Subcutaneous abdominal adipose tissue (tissue), 5 donors: ENCODE measurements around the gene TMTC4.
"Not testable (repeated sequence)": the region's sequence is repeated elsewhere in the genome, so short reads cannot be mapped to it uniquely, and the experiment has no call there.

ENCODE experiments used
- H3K27ac ChIP-seq: one replicate; pipeline ENCODE4 v1.7.0; 2013; ENCODE audit warnings: low read depth, mild to moderate bottlenecking, inconsistent platforms, low read length, moderate library complexity
- H3K27me3 ChIP-seq, 5 donors: one replicate each; pipeline ENCODE4 v1.7.0; 2013; ENCODE audit warnings: low read length in 5 of 5, inconsistent platforms in 1 of 5; ENCODE audit not compliant: control insufficient read depth in 5 of 5, insufficient read depth in 4 of 5
- H3K36me3 ChIP-seq, 5 donors: one replicate each; pipeline ENCODE4 v1.7.0; 2013; ENCODE audit warnings: low read length in 5 of 5; ENCODE audit not compliant: control insufficient read depth in 5 of 5, insufficient read depth in 5 of 5
- H3K4me1 ChIP-seq, 5 donors: one replicate each; pipeline ENCODE4 v1.7.0; 2013; ENCODE audit warnings: low read length in 5 of 5, mild to moderate bottlenecking in 3 of 5, moderate library complexity in 1 of 5; ENCODE audit not compliant: control insufficient read depth in 5 of 5, insufficient read depth in 5 of 5
- H3K4me3 ChIP-seq, 5 donors: one replicate each; pipeline ENCODE4 v1.7.0; 2013; ENCODE audit warnings: low read length in 5 of 5, low read depth in 1 of 5
- H3K9ac ChIP-seq, 5 donors: one replicate each; pipeline ENCODE4 v1.7.0; 2013; ENCODE audit warnings: low read length in 5 of 5, mild to moderate bottlenecking in 4 of 5, moderate library complexity in 3 of 5
- H3K9me3 ChIP-seq, 5 donors: one replicate each; pipeline ENCODE4 v1.7.0; 2013; ENCODE audit warnings: low read length in 5 of 5; ENCODE audit not compliant: control insufficient read depth in 5 of 5
- donor health status: healthy.
- donor health status: healthy.
- donor health status: healthy.
- donor health status: healthy.
- donor health status: healthy.

Gene TMTC4

DNA sequence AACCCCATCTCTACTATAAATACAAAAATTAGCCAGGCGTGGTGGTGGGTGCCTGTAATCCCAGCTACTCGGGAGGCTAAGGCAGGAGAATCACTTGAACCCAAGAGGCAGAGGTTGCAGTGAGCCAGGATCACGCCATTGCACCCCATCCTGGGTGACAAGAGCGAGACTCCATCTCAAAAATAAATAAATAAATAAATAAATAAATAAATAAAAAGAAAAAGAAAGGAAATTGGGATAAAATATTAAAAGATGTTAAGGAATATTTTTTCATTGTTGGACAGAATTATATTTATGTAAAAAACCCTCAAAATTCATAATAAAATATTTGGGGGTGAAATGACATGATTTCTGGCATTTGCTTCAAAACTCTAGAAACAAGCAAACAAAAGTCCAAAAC is 97.4 kb downstream of the TMTC4 start:
- H3K36me3 ChIP-seq = peaks cover 5 to 26% (median 20%) of the 10 kb centered on the region in 5 donors
- not testable (repeated sequence) for H3K9ac ChIP-seq, H3K27me3 ChIP-seq, H3K4me1 ChIP-seq, H3K4me3 ChIP-seq, H3K9me3 ChIP-seq, H3K27ac ChIP-seq

DNA sequence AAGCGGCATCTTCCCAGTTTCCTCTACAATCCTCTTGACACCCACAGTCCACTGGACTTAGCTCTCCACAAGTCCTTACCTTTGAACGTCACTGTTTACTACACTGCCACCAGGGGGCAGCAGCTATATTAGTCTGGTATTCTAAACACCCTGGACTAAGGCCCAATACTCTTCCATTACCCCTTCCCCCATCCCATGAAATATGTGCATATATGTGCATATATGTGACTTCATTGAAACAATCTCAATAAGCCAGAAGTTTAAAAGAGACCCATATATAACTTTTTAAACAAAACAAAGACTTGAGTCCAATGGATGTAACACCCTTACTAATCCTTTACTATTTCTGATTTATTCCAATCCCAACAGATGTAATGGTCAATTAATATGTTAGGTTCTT is 101.5 kb downstream of the TMTC4 start:
- H3K27me3 ChIP-seq = no peaks in the 10 kb centered on the region
- H3K27ac ChIP-seq = no peak overlapping the region
- no peak overlapping the region for H3K9ac ChIP-seq
- H3K36me3 ChIP-seq = peaks cover 0 to 5% (median 1%) of the 10 kb centered on the region in 5 donors
- no peak overlapping the region for H3K4me3 ChIP-seq
- H3K4me1 ChIP-seq = no peaks in the 10 kb centered on the region
- H3K9me3 ChIP-seq = no peaks in the 10 kb centered on the region

DNA sequence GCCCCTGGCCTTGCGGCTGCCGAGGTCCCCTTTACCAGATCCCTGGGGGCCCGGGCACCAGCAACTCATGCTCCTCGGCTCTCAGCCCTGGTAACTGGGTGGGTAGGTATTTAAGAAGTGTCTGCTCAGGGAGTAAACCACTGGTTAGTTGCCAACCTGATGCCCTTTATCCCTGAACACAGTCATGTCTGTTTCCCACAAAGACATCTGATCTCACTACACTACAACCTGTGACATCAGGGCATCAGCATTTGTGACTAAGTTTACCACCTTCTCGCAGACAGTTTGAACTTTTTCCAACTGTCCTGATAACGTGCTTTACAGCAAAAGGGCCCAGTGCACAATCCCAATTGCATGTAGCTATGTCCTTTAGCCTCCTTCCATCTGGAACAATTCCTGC is 108.1 kb downstream of the TMTC4 start:
- Histone ChIP-seq H3K4me1 (peaks cover 0 to 4% (median 0%) of the 10 kb centered on the region in 5 donors), H3K9me3 (peaks cover 0 to 9% (median 8%) of the 10 kb centered on the region in 5 donors), H3K4me3 (no peak overlapping the region), H3K36me3 (no peaks in the 10 kb centered on the region), H3K27me3 (no peaks in the 10 kb centered on the region), H3K9ac (no peak overlapping the region), H3K27ac (no peak overlapping the region)

DNA sequence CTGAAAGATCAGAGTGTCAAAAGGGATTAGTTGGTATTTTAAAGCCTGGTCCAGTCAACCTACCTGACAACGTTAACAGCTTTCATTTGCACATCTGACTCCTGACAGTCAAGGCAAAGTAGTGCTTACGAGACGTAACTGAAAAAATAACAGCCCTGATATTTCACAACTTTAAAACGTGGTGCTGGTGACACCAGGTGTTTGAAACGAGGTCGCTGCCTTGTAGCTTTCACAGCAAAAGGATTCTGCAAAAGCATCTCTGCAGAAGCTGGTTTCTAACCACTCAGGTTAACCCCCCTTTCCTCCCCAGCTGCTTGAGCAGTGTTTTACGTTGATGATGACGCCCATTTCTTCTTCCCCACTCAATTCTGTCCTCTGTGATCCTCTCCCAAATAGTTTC is 109.3 kb downstream of the TMTC4 start:
- no peak overlapping the region for H3K9ac ChIP-seq
- peaks cover 0 to 9% (median 8%) of the 10 kb centered on the region in 5 donors for H3K9me3 ChIP-seq
- no peak overlapping the region for H3K27ac ChIP-seq
- H3K36me3 ChIP-seq = no peaks in the 10 kb centered on the region
- no peak overlapping the region for H3K4me3 ChIP-seq
- peaks cover 0 to 4% (median 0%) of the 10 kb centered on the region in 5 donors for H3K4me1 ChIP-seq
- no peaks in the 10 kb centered on the region for H3K27me3 ChIP-seq

DNA sequence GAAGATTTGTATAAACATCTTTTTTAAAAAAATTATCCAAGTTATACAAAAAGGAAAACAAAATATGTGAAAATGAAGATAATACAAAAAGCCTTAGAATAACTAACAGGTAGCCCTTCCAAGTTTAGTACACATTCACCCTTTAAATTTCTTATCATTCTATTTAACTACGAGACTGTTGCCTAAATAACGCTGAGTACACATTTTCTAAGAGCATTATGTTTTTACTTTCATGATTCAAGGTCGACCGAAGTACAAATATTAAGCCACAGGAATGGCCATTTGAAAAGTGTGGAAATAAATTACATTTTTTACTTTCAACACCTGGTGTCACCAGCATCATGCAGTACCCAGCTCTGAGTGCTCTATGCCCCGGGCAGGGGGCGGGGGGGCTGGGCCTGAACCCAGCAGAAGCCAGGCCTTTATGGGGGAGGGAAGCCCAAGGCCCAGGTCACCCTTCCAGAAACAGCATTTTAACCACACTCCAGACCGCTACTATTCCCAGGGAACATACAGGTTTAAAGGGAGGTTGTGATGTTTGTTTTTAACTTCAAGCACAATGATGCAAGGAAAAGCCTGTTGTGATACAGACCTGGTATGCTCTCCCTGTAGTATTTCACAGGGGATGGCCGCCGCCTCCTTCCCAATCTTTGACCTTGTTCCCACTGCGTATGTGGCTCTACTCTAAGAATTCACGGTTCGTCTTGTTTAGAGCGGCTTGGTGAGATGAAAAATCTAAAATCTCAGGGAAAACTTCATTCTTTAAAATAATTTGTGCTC is 110.0 kb downstream of the TMTC4 start:
- no peak overlapping the region for H3K27ac ChIP-seq
- H3K4me3 ChIP-seq = no peak overlapping the region
- no peak overlapping the region for H3K9ac ChIP-seq
- peaks cover 0 to 9% (median 8%) of the 10 kb centered on the region in 5 donors for H3K9me3 ChIP-seq
- no peaks in the 10 kb centered on the region for H3K27me3 ChIP-seq
- H3K36me3 ChIP-seq = no peaks in the 10 kb centered on the region
- peaks cover 0 to 4% (median 0%) of the 10 kb centered on the region in 5 donors for H3K4me1 ChIP-seq

DNA sequence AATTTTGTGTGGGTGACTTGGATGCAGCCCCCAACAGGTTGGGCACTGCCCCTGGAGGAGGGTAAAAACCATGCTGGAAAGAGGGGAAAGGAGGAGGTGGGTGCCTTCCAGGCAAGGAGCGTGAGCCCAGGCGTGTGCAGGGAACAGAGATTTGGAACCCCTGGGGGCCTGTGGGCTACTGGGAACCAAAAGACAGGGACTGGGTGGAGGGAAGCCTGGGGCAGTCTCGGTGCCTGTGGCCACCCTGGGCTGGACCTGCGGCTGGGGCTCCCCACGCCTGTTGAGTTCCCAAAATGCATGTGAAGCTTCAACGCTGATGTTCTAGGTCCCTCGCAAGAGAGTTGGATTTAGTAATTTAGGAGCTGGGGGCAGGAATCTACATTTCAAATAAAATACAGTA is 110.8 kb downstream of the TMTC4 start:
- Histone ChIP-seq H3K9ac (no peak overlapping the region), H3K27ac (no peak overlapping the region), H3K4me3 (no peak overlapping the region), H3K4me1 (peaks cover 0 to 4% (median 0%) of the 10 kb centered on the region in 5 donors), H3K9me3 (peaks cover 0 to 9% (median 8%) of the 10 kb centered on the region in 5 donors), H3K36me3 (no peaks in the 10 kb centered on the region), H3K27me3 (no peaks in the 10 kb centered on the region)

DNA sequence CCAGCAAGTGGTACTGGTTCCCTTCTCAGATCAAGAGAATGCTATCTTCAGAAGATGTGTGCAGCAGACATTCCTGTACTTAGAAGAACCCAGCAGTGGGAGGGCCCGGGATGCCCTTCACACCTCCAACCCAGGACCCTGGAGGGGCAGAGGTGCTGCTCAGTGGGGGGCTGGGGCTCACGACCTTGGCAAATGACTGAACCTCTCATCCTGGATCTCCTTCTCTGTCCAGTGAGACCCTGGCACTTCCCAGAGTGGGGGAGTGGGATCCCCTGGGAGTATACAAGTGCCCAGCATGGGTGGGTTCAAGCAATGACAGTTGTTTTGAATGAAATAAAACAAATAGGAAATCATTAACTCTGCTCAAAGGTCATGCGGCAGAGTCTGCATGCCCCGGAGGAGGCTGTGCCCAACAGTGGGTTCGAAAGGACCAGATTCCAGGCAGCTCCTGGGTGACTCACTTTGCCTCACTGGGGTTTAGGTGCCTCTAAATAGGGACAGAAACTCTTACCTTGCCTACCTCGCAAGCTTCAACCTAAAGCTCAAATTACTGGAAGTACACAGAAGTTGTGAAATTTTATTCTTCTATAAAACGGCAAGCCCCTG is 112.9 kb downstream of the TMTC4 start:
- H3K4me3 ChIP-seq = no peak overlapping the region
- peaks cover 0 to 2% (median 0%) of the 10 kb centered on the region in 5 donors for H3K4me1 ChIP-seq
- H3K36me3 ChIP-seq = no peaks in the 10 kb centered on the region
- peaks cover 0 to 9% (median 8%) of the 10 kb centered on the region in 5 donors for H3K9me3 ChIP-seq
- no peaks in the 10 kb centered on the region for H3K27me3 ChIP-seq
- H3K27ac ChIP-seq = no peak overlapping the region
- H3K9ac ChIP-seq = no peak overlapping the region

DNA sequence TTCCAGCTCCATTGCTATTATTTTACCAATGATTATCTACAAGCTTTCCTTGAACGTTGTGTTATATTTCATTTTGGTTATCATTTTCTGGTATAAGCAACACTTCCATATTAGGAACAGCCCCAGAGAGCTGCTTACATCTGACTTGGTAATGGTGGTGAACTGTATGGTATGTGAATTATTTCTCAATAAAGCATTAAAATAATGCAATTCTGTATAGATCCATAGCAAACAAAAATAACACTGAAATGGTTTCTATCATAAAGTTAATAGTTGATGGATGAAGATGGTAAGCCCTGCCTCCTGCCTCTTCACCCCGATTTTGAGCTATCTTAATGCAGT is 113.5 kb downstream of the TMTC4 start:
- Histone ChIP-seq H3K4me1 (no peaks in the 10 kb centered on the region), H3K9me3 (peaks cover 0 to 6% (median 5%) of the 10 kb centered on the region in 5 donors), H3K4me3 (no peak overlapping the region), H3K36me3 (no peaks in the 10 kb centered on the region), H3K27me3 (no peaks in the 10 kb centered on the region), H3K9ac (no peak overlapping the region), H3K27ac (no peak overlapping the region)

DNA sequence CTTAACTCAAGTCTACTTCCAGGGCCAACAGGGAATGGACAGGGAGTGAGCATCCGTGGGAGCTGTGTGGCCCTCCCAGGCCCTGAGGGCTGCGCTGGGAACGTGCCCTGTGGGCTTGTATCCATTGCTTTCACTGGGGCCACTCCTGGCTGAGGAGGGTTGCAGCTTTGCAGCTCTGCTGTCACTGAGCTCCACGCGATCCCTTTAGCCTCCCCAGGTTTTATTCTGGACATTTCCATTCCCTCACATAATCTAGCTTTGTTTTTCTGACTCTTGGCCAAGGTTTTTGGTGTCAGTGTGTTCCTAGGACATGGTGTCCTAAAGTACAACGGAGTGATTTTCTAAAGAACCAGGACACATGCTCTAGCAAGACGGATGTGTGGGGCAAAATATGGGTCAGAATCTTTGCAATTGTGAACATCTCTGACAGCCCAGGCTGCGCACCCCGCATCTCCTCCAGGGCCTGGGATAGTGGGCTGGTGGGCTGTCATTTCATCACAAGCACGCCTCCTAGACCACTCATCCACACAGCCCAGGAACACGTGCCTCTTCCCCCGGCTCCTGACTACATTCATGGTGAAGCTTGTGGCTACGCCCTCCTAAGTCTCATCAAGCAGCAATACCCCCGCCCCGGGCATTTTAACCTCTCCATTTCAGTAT is 114.0 kb downstream of the TMTC4 start:
- Histone ChIP-seq H3K9me3 (peaks cover 0 to 1% (median under 1%) of the 10 kb centered on the region in 5 donors), H3K4me1 (no peaks in the 10 kb centered on the region), H3K36me3 (no peaks in the 10 kb centered on the region), H3K4me3 (no peak overlapping the region), H3K27ac (no peak overlapping the region), H3K27me3 (no peaks in the 10 kb centered on the region), H3K9ac (no peak overlapping the region)

DNA sequence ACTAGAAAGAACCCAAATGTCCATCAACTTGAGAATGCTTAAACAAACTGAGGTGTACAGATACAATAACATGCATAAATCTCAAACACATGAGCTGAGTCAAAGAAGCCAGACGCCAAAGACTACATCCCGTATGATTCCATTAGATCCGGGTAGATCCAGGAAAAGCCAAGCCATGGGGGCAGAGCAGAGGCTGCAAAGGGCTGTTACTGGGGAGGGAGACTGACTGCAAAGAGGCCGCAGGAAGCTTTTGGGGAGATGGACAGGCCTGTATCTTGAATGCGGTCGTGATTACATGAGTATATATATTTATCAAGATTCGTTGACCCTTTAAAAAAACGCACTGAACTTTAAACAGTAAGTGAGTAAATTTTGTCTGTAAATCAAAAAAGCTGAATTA is 114.7 kb downstream of the TMTC4 start:
- Histone ChIP-seq H3K9ac (no peak overlapping the region), H3K4me3 (no peak overlapping the region), H3K9me3 (no peaks in the 10 kb centered on the region), H3K36me3 (no peaks in the 10 kb centered on the region), H3K27ac (no peak overlapping the region), H3K4me1 (no peaks in the 10 kb centered on the region), H3K27me3 (no peaks in the 10 kb centered on the region)
